Tibial artery (tissue), 4 donors: Measurements from ENCODE around the gene HHAT.

Experiments
- DNase-seq, 2 donors: peaks; one replicate each; pipeline ENCODE4 v3.0.0-alpha.2; 2019
- H3K27ac ChIP-seq, 2 donors: fragments of 200-600 bp; sonication (generic) in 1 of 2; 1 replicate in 1 of 2; 2 replicates in 1 of 2; pipeline ENCODE4 v1.5.1; 2018 to 2019; ENCODE audit warnings: mild to moderate bottlenecking in 1 of 2
- H3K27me3 ChIP-seq, 2 donors: fragments of 200-600 bp; sonication (generic) in 1 of 2; one replicate each; pipeline versions ENCODE4 v1.5.1 to v1.6.0; 2016 to 2019
- H3K36me3 ChIP-seq, 3 donors: fragments of 200-600 bp; sonication (generic) in 2 of 3; one replicate each; pipeline ENCODE4 v1.5.1; 2016 to 2019; ENCODE audit warnings: mild to moderate bottlenecking in 2 of 3
- H3K4me1 ChIP-seq, 4 donors: fragments of 200-600 bp; sonication (generic) in 2 of 4; 1 replicate in 3 of 4; 2 replicates in 1 of 4; pipeline ENCODE4 v1.5.1; 2016 to 2019
- H3K4me3 ChIP-seq, 2 donors: fragments of 200-600 bp; sonication (generic) in 1 of 2; 1 replicate in 1 of 2; 2 replicates in 1 of 2; pipeline ENCODE4 v1.5.1; 2018 to 2019; ENCODE audit warnings: mild to moderate bottlenecking in 2 of 2
- H3K9me3 ChIP-seq, 3 donors: fragments of 200-600 bp; sonication (generic) in 1 of 3; one replicate each; pipeline ENCODE4 v1.5.1; 2016 to 2019
- CTCF ChIP-seq, 2 experiments: fragments of 200-600 bp in 1 of 2; fragments of 450-650 bp in 1 of 2; IDR thresholded peaks; one replicate each; pipeline ENCODE4 v1.5.1; 2017 to 2019; ENCODE audit warnings: antibody characterized with exemption in 2 of 2, mild to moderate bottlenecking in 1 of 2, moderate library complexity in 1 of 2
- intact Hi-C: fragments of 100-400 bp; cut with DNase I; formaldehyde crosslinking; loops from one replicate; pipeline ENCODE4 v1.15.0; 2023; ENCODE audit warnings: low total_unique reads

HHAT gene

GRCh38 chr1:210313921-210314320 lies 14.8 kb upstream of the HHAT start:
- Histone ChIP-seq H3K27me3 (no peaks in the 10 kb centered on the region), H3K27ac (no peak overlapping the region), H3K9me3 (no peaks in the 10 kb centered on the region), H3K36me3 (no peaks in the 10 kb centered on the region), H3K4me1 (peaks cover 0 to 18% (median 11%) of the 10 kb centered on the region in 4 donors), H3K4me3 (no peak overlapping the region)
- no peak for DNase-seq
- intact Hi-C loops: loop anchor here (5.0 kb wide), 1 partner anchor 117 kb away; no protein-coding TSS in a partner anchor
- TF ChIP-seq CTCF (IDR thresholded peaks at IDR 0.05): no peak

- H3K4me3 ChIP-seq: no peak overlapping the region
- no peaks in the 10 kb centered on the region for H3K9me3 ChIP-seq
- no peaks in the 10 kb centered on the region for H3K36me3 ChIP-seq
- H3K27ac ChIP-seq: no peak overlapping the region
- no peak for TF ChIP-seq CTCF (IDR thresholded peaks at IDR 0.05)
- H3K27me3 ChIP-seq: no peaks in the 10 kb centered on the region
- intact Hi-C loops: no loop called here
- DNase-seq: no peak
- H3K4me1 ChIP-seq: peaks cover 0 to 18% (median 11%) of the 10 kb centered on the region in 4 donors
Measured at GRCh38 chr1:210315529-210315928, 13.2 kb upstream of the HHAT start.

GRCh38 chr1:210321131-210321530 lies 7.6 kb upstream of the HHAT start:
- TF ChIP-seq CTCF (IDR thresholded peaks at IDR 0.05): no peak

GRCh38 chr1:210321552-210321951 lies 7.2 kb upstream of the HHAT start:
- Histone ChIP-seq H3K4me1 (no peaks in the 10 kb centered on the region), H3K36me3 (no peaks in the 10 kb centered on the region), H3K9me3 (peaks cover 0 to 18% (median 0%) of the 10 kb centered on the region in 3 donors), H3K4me3 (no peak overlapping the region), H3K27ac (no peak overlapping the region), H3K27me3 (no peaks in the 10 kb centered on the region)
- no peak for TF ChIP-seq CTCF (IDR thresholded peaks at IDR 0.05)
- intact Hi-C loops: no loop called here
- DNase-seq: no peak

More at GRCh38 chr1:210321131-210321530, 7.6 kb upstream of the HHAT start:
- no peak for DNase-seq
- Histone ChIP-seq H3K27me3 (no peaks in the 10 kb centered on the region), H3K4me3 (no peak overlapping the region), H3K4me1 (no peaks in the 10 kb centered on the region), H3K9me3 (peaks cover 0 to 18% (median 0%) of the 10 kb centered on the region in 3 donors), H3K27ac (no peak overlapping the region), H3K36me3 (no peaks in the 10 kb centered on the region)
- intact Hi-C loops: no loop called here

GRCh38 chr1:210323957-210324356 lies 4.7 kb upstream of the HHAT start:
- no peak for TF ChIP-seq CTCF (IDR thresholded peaks at IDR 0.05)
- H3K27me3 ChIP-seq: no peaks in the 10 kb centered on the region
- no peak overlapping the region for H3K27ac ChIP-seq
- intact Hi-C loops: no loop called here
- peaks cover 0 to 7% (median 2%) of the 10 kb centered on the region in 4 donors for H3K4me1 ChIP-seq
- no peaks in the 10 kb centered on the region for H3K36me3 ChIP-seq
- no peak overlapping the region for H3K4me3 ChIP-seq
- DNase-seq: no peak
- peaks cover 0 to 18% (median 0%) of the 10 kb centered on the region in 3 donors for H3K9me3 ChIP-seq
